ENCODE measurements around the gene VEGFA. TPM values are rescaled to one million over a fixed set of nuclear protein-coding genes. Genes with fewer than 3 reads are reported as not detected.

VEGFA gene
- total RNA-seq, 1 donor from 2014 or later, result 22.4 TPM

GRCh38 chr6:43771858-43772680 lies 2.1 kb downstream of the VEGFA start:
- intact Hi-C loops (cut with micrococcal nuclease), result loop anchor here (2.0 to 5.0 kb wide), 3 partner anchors 67 to 475 kb away; partner anchors contain the start of genes HSP90AB1, MRPL14 and TMEM63B

- intact Hi-C loops (cut with micrococcal nuclease), result loop anchor here (1.0 to 5.0 kb wide), 3 partner anchors 66 to 475 kb away; partner anchors contain the start of gene HSP90AB1
Observed at GRCh38 chr6:43772681-43773049, 2.7 kb downstream of the VEGFA start.

- intact Hi-C loops (cut with micrococcal nuclease), result loop anchor here (1.0 to 5.0 kb wide), 3 partner anchors 65 to 474 kb away; partner anchors contain the start of gene HSP90AB1
Observed at GRCh38 chr6:43773050-43773979, 3.3 kb downstream of the VEGFA start.

GRCh38 chr6:43773980-43774775 lies 4.2 kb downstream of the VEGFA start:
- intact Hi-C loops (cut with micrococcal nuclease), result loop anchor here (1.0 to 5.0 kb wide), 3 partner anchors 65 to 473 kb away; partner anchors contain the start of gene HSP90AB1

- intact Hi-C loops (cut with micrococcal nuclease), result loop anchor here (5.0 kb wide), 1 partner anchor 472 kb away; the partner anchor contains the start of gene HSP90AB1
Observed at GRCh38 chr6:43774776-43775534, 4.9 kb downstream of the VEGFA start.

GRCh38 chr6:43775535-43775885 lies 5.5 kb downstream of the VEGFA start:
- intact Hi-C loops (cut with micrococcal nuclease), result no loop called here

GRCh38 chr6:43776115-43776798 lies 6.2 kb downstream of the VEGFA start:
- intact Hi-C loops (cut with micrococcal nuclease), result no loop called here

GRCh38 chr6:43776799-43777776 lies 7.1 kb downstream of the VEGFA start:
- intact Hi-C loops (cut with micrococcal nuclease), result no loop called here

GRCh38 chr6:43778131-43778855 lies 8.3 kb downstream of the VEGFA start:
- intact Hi-C loops (cut with micrococcal nuclease), result no loop called here

- intact Hi-C loops (cut with micrococcal nuclease), result no loop called here
Observed at GRCh38 chr6:43778976-43779851, 9.2 kb downstream of the VEGFA start.

- intact Hi-C loops (cut with micrococcal nuclease), result no loop called here
Observed at GRCh38 chr6:43779852-43780236, 9.8 kb downstream of the VEGFA start.

- intact Hi-C loops (cut with micrococcal nuclease), result no loop called here
Observed at GRCh38 chr6:43780293-43780692, 10.3 kb downstream of the VEGFA start.

- intact Hi-C loops (cut with micrococcal nuclease), result no loop called here
Observed at GRCh38 chr6:43780941-43781928, 11.2 kb downstream of the VEGFA start.

GRCh38 chr6:43781941-43782704 lies 12.1 kb downstream of the VEGFA start:
- intact Hi-C loops (cut with micrococcal nuclease), result no loop called here
